ENCODE results near the gene KCNQ1OT1.

GRCh38 chr11:2745511-2745910 is 45.7 kb upstream of the KCNQ1OT1 start:
- no peak for TF ChIP-seq ZNF565 (CRISPR knock-in tag; conservative IDR thresholded peaks at IDR 0.05; ENCODE audit: low read depth)
- TF ChIP-seq TOX (CRISPR knock-in tag; IDR thresholded peaks at IDR 0.05; ENCODE audit: borderline replicate concordance): no peak
- TF ChIP-seq ZNF70 (CRISPR knock-in tag; IDR thresholded peaks at IDR 0.05): no peak
- no peak for TF ChIP-seq ARNTL (CRISPR knock-in tag; IDR thresholded peaks at IDR 0.05; ENCODE audit: borderline replicate concordance, low read depth)
- TF ChIP-seq PATZ1 (CRISPR knock-in tag; IDR thresholded peaks at IDR 0.05; ENCODE audit: borderline replicate concordance): no peak
- TF ChIP-seq ISL1 (CRISPR knock-in tag; IDR thresholded peaks at IDR 0.05): no peak
- no peak for TF ChIP-seq ZNF8 (CRISPR knock-in tag; IDR thresholded peaks at IDR 0.05)
- TF ChIP-seq RARB (CRISPR knock-in tag; IDR thresholded peaks at IDR 0.05): no peak
- no peak for TF ChIP-seq GLIS3 (CRISPR knock-in tag; IDR thresholded peaks at IDR 0.05)
- TF ChIP-seq POU6F1 (CRISPR knock-in tag; IDR thresholded peaks at IDR 0.05; ENCODE audit: borderline replicate concordance, low read depth): no peak
- TF ChIP-seq, protein P1, sequence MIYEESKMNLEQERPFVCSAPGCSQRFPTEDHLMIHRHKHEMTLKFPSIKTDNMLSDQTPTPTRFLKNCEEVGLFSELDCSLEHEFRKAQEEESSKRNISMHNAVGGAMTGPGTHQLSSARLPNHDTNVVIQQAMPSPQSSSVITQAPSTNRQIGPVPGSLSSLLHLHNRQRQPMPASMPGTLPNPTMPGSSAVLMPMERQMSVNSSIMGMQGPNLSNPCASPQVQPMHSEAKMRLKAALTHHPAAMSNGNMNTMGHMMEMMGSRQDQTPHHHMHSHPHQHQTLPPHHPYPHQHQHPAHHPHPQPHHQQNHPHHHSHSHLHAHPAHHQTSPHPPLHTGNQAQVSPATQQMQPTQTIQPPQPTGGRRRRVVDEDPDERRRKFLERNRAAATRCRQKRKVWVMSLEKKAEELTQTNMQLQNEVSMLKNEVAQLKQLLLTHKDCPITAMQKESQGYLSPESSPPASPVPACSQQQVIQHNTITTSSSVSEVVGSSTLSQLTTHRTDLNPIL (CRISPR knock-in tag; IDR thresholded peaks at IDR 0.05; ENCODE audit: low read depth): no peak
